Muscle layer of duodenum (tissue), 2 donors: ENCODE data around the gene B9D1.

Source experiments
- H3K27ac ChIP-seq: one replicate; pipeline ENCODE4 v1.7.0; 2013; ENCODE audit warnings: mild to moderate bottlenecking, low read length
- H3K27me3 ChIP-seq: one replicate; pipeline ENCODE4 v1.7.0; 2013; ENCODE audit warnings: low read depth, mild to moderate bottlenecking, control low read depth, low read length
- H3K36me3 ChIP-seq, 2 donors: one replicate each; pipeline ENCODE4 v1.7.0; 2013; ENCODE audit warnings: low read length in 2 of 2, control low read depth in 1 of 2, mild to moderate bottlenecking in 1 of 2; ENCODE audit not compliant: insufficient read depth in 2 of 2, control insufficient read depth in 1 of 2
- H3K4me1 ChIP-seq, 2 donors: one replicate each; pipeline ENCODE4 v1.7.0; 2013; ENCODE audit warnings: low read length in 2 of 2, mild to moderate bottlenecking in 2 of 2, control low read depth in 1 of 2, moderate library complexity in 1 of 2; ENCODE audit not compliant: insufficient read depth in 2 of 2, control insufficient read depth in 1 of 2
- H3K4me3 ChIP-seq, 2 donors: one replicate each; pipeline ENCODE4 v1.7.0; 2013; ENCODE audit warnings: low read length in 2 of 2, low read depth in 1 of 2, mild to moderate bottlenecking in 1 of 2
- H3K9me3 ChIP-seq, 2 donors: one replicate each; pipeline ENCODE4 v1.7.0; 2013; ENCODE audit warnings: low read length in 2 of 2, control low read depth in 1 of 2, mild to moderate bottlenecking in 1 of 2; ENCODE audit not compliant: control insufficient read depth in 1 of 2
- donor health status: healthy.

B9D1 gene

DNA sequence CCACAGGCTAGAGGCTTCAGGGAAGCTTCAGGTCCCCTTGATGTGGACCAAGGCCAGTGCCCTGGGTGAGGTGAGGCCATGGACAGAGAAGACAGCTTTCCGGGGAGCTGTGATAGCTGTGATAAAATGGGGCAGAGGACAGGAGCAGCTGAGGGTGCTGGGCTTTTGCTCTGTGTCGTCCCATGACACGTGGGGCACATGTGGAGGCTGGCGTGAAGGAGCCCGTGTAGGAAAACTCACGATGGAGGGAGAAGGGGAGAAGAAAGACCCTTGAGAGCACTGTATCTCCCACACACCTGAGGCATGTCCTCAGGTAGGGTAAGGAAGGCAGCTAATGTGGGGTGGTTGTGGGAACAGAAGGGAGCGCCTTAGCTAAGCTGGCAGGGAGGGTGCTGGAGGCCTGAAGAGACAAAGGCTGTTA lies 21.3 kb downstream of the B9D1 start:
- peaks cover 6 to 17% of the 10 kb centered on the region in 2 donors for H3K4me1 ChIP-seq
- no peaks in the 10 kb centered on the region for H3K27me3 ChIP-seq
- no peaks in the 10 kb centered on the region for H3K36me3 ChIP-seq
- no peaks in the 10 kb centered on the region for H3K9me3 ChIP-seq
- H3K4me3 ChIP-seq = no peak overlapping the region
- no peak overlapping the region for H3K27ac ChIP-seq

DNA sequence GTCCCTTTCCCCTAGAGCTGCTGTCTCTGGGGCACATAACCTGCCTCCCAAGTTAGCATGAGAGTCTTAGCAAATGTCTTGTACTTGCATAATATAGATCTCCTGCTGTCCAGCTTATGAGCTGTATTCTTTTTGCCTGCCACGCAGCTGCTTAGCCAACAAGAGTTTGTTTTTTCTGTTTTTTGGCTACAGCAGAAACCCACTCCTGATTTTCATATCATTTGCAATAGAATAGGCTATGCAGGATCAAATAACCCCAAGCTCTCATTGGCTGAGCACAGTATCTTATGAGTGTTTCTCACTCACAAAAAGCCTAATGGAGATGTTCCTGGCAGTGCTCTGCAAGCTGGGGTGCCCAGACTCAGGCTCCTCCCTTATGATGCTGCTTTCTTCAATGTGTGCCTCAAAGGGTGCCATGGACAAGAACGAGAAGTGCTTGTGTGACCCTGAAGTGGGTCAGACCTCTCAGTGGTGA lies 23.1 kb downstream of the B9D1 start:
- Histone ChIP-seq H3K4me3 (no peak overlapping the region), H3K9me3 (no peaks in the 10 kb centered on the region), H3K27ac (no peak overlapping the region), H3K4me1 (peaks cover 6% of the 10 kb centered on the region in 2 donors), H3K36me3 (peaks cover 0 to 7% of the 10 kb centered on the region in 2 donors), H3K27me3 (no peaks in the 10 kb centered on the region)

DNA sequence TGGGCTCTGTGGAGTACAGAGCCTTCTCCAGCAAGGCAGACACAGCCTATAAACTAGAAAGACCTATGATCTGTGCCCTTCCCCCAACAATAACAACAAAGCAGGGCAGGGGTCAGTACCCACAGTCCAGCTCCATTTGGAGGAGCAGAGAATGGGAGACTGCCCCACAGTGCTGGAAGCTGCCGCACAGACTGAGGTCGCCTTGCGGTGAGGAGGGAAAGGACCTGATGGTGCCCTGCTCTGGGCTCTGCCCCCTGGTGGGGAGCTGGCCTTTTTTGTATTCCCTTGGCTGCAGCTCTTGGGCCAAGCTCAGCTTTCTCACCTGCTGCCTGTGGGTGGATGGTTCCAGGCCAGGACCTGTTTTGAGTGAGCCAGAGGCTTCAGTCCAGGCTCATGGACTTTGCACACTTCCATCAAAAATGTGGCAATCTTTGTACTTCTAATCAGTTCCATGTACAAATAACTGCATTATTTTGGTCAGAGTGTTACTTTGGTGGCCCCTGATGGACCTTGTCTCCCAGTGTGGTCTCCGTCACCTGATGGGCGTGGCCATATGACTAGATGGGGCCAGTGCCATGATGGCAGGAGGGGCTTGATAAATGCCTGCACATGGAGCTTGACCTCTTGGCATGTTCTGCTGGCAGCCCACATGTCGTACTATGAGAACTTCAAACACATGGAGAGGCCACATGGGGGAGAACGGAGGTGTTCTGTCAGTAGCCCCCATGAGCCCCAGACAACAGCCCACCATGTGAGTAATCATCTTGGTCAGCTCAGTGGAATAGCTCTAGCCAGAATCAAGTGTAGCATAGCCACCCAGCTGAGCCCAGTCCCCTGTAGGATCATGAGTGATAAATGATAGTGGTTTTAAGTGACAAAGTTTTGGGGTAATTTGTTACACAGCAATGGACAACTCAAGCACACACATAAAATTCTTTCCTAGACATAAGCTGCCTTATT lies 24.2 kb downstream of the B9D1 start:
- H3K9me3 ChIP-seq = no peaks in the 10 kb centered on the region
- H3K27me3 ChIP-seq = no peaks in the 10 kb centered on the region
- H3K4me3 ChIP-seq = no peak overlapping the region
- H3K27ac ChIP-seq = no peak overlapping the region
- H3K4me1 ChIP-seq = peaks cover 6% of the 10 kb centered on the region in 2 donors
- H3K36me3 ChIP-seq = peaks cover 0 to 17% of the 10 kb centered on the region in 2 donors

DNA sequence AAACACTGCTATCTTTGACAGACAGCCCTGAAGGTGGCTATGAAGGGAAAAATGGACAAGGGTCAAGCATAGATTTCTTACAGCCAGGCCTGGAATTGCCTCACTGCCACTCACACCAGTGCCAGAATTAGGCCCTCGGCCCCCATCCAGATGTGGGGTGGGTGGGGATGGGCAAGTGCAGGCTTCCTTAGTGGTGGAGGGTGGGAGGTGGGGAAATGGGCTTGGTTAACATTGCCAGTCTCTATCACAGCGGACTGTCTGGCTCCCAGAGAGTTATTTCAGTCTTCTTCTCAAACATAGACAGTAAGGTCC lies 24.9 kb downstream of the B9D1 start:
- Histone ChIP-seq H3K36me3 (peaks cover 0 to 19% of the 10 kb centered on the region in 2 donors), H3K4me3 (no peak overlapping the region), H3K9me3 (no peaks in the 10 kb centered on the region), H3K27ac (no peak overlapping the region), H3K27me3 (no peaks in the 10 kb centered on the region), H3K4me1 (peaks cover 6% of the 10 kb centered on the region in 2 donors)

DNA sequence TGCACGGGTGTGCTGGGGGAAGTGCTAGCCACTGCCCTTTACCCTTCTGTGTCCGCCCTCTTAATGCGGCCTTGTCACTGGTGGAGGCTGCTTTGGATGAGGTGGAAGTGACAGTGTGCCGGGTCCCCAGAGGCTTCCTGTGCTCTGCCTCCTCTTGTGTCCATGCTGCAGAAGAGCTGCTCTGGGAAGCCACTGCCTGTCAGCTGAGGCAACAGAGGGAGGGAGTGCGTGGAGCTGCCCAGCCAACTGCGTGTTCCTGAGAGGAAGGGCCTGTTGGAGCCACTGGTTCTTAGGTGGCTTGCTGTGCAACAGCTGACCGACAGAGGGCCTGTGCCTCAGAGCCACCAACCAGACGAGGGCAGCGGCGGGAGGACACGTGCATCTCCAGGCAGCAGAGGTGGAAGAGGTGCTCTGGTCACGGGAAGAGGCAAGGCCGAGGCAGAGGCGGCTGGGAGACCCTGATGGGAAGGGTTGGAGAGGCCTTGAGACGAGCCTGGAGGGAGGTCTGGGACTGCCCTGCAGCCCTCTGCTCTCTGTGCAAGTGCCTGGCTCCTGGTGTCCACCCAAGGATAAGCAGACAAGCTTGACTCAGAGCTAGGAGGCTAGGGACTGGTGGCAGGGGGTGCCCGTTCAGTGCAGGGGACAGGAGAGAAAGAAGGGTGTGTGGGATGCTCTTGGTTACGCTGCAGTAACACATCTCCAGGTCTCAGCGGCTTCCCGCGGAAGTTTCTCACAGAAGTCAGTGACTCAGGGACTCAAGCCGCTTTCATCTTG lies 25.4 kb downstream of the B9D1 start:
- H3K36me3 ChIP-seq = peaks cover 0 to 19% of the 10 kb centered on the region in 2 donors
- no peak overlapping the region for H3K4me3 ChIP-seq
- H3K4me1 ChIP-seq = peaks cover 3 to 6% of the 10 kb centered on the region in 2 donors
- no peaks in the 10 kb centered on the region for H3K9me3 ChIP-seq
- H3K27ac ChIP-seq = no peak overlapping the region
- no peaks in the 10 kb centered on the region for H3K27me3 ChIP-seq

DNA sequence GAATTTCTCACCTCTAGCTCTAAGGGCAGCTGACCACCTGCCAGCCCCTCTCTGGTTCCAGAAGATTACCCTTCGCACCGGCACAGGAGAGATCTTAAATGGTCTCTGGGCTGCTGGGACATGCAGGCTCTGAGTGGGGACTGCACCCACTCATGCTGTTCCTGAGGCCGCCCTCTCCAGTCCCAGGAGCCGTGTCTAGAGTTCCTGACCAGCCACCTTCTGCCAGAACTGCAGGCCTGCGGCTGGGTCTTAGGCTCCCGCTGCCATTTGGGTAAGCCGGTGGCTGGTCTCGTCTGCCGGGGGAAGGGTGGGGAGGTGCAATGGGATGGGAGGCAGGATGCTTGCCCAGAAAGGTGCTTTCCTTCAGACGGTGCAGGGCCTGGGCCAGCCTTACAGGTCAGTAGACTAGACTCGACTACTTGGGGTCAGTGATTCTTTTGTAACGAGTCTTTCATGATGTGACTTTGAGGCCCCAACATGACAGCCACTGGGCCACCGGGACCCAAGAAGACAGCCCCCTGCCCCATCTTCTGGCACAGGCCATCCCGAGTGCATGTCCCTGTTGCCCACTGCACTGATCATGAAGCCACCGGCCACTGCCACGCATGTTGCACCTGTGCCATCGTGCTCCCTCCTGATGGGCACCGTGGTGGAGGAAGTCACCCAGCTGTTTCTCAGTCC lies 26.4 kb downstream of the B9D1 start:
- Histone ChIP-seq H3K27ac (no peak overlapping the region), H3K9me3 (no peaks in the 10 kb centered on the region), H3K36me3 (peaks cover 0 to 27% of the 10 kb centered on the region in 2 donors), H3K4me1 (peaks cover 0 to 6% of the 10 kb centered on the region in 2 donors), H3K27me3 (no peaks in the 10 kb centered on the region), H3K4me3 (no peak overlapping the region)

DNA sequence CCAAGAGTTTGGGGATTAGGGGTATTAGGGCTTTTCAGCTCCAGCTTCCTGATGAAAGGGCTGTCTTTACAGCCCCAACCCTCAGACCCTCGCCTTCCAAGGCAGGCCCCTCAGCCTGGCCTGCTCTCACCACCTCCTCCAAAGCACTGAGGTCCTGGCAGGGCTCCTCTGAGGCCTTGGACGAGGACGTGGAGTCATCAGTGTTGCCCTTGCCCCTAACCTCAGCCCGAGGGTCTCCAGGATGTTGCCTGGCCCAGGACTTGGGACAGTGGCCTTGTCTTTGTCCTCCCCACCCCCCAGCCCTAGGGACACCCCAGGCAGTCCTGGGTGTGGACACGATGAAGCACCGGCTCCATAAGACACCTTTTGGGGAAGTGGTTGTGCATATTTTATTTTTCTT lies 28.2 kb downstream of the B9D1 start:
- Histone ChIP-seq H3K4me1 (peaks cover 0 to 6% of the 10 kb centered on the region in 2 donors), H3K27ac (no peak overlapping the region), H3K27me3 (no peaks in the 10 kb centered on the region), H3K4me3 (no peak overlapping the region), H3K36me3 (peaks cover 0 to 36% of the 10 kb centered on the region in 2 donors), H3K9me3 (no peaks in the 10 kb centered on the region)

DNA sequence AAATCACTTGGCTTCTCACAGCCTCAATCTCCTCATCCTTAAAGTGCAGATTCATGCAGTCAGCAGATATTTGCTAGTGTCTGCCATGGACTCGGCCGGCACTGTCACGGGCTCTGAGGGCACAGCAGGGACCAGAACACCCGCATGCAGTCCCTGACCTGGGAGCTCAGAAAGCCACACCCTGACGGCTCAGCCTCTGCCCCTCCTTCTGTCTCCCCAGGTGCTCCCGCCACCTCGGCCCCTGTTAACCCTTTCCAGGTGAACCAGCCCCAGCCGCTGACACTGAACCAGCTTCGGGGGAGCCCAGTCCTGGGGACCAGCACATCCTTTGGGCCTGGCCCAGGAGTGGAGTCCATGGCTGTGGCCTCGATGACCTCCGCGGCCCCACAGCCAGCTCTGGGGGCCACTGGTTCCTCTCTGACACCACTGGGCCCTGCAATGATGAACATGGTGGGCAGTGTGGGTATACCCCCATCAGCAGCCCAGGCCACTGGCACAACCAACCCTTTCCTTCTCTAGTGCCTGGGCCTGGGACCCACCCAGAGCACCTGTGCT lies 28.7 kb downstream of the B9D1 start:
- H3K27me3 ChIP-seq = no peaks in the 10 kb centered on the region
- H3K27ac ChIP-seq = no peak overlapping the region
- no peak overlapping the region for H3K4me3 ChIP-seq
- H3K4me1 ChIP-seq = peaks cover 0 to 6% of the 10 kb centered on the region in 2 donors
- H3K36me3 ChIP-seq = peaks cover 0 to 41% of the 10 kb centered on the region in 2 donors
- H3K9me3 ChIP-seq = no peaks in the 10 kb centered on the region

DNA sequence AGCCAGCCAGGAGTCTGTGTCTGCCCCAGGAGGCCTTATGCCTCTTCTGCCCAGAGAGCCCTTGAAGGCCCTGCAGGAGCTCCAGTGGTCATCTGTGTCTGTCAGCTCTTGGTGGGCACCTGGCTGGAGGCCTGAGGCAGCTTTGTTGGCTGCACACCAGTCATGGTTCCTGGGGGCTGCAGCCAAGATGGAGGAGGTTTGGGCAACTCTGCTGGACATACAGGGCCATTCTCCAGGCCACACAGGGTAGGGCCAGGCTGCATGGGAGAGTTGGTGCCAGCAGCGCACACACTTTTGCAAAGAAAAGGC lies 29.4 kb downstream of the B9D1 start:
- no peaks in the 10 kb centered on the region for H3K9me3 ChIP-seq
- H3K27me3 ChIP-seq = no peaks in the 10 kb centered on the region
- peaks cover 0 to 47% of the 10 kb centered on the region in 2 donors for H3K36me3 ChIP-seq
- no peak overlapping the region for H3K27ac ChIP-seq
- H3K4me3 ChIP-seq = no peak overlapping the region
- peaks cover 0 to 2% of the 10 kb centered on the region in 2 donors for H3K4me1 ChIP-seq

DNA sequence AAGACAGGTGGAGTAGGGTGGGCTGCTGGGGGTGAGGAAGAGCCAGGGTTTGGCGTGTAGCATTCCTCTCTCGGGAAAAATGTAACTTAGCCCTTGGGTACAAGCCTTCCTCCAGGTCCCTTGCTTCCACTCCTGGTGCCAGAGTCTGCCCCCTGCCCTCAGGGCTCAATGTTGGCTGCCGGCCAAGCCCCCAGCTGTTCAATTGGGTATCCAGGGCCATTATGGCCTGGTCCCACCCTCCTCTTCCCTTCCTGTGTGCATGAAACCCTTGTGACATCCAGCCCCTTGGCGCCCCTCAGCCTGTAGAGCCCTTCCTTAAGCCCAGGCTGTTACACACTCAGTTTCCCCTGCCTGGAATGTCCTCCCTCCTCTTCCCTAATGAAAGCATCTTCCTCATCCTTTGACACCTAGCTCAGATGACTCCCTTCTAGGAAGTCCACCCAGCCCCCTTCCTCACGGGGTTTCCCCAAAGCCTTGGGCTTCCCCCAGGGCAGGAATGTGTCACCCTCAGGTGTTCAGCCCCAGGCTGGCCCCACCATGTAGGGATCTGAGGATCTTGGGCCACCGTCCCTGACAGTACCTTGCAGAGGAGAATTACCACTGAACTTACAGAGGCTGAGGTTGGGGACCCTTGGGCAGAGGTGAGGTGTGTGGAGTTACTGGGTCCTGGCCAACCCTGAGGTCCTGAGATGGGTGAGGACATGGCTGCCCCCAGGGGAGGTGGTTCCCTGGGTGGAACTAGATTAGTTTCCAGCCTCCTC lies 30.0 kb downstream of the B9D1 start:
- no peak overlapping the region for H3K27ac ChIP-seq
- no peaks in the 10 kb centered on the region for H3K27me3 ChIP-seq
- no peak overlapping the region for H3K4me3 ChIP-seq
- peaks cover 0 to 47% of the 10 kb centered on the region in 2 donors for H3K36me3 ChIP-seq
- H3K4me1 ChIP-seq = no peaks in the 10 kb centered on the region
- H3K9me3 ChIP-seq = no peaks in the 10 kb centered on the region
